SK-N-SH (cell line): ENCODE results near the gene NFYA. TPM values are rescaled to one million over a fixed set of nuclear protein-coding genes. Genes with fewer than 3 reads are reported as not detected.

Experiments used
- CTCF ChIA-PET: fragments of 300-600, 350-600 bp; formaldehyde crosslinking; extraction: SDS; loops from one replicate; lab custom pipeline; 2021; lab: Yijun Ruan, JAX
- POLR2A ChIA-PET: fragments of 350-600 bp; sonication (Branson Sonifier 250); formaldehyde crosslinking; extraction: SDS; loops from one replicate; lab custom pipeline; 2020; ENCODE audit warnings: antibody characterized with exemption, inconsistent platforms; lab: Yijun Ruan, JAX
- DNase-seq: peaks from one replicate; pipeline ENCODE4 v3.0.0; 2012
- H2AFZ ChIP-seq: fragments of 200-600 bp; sonication (generic); 2 replicates; pipeline ENCODE4 v1.8.1; 2016; ENCODE audit warnings: antibody characterized with exemption, mild to moderate bottlenecking, low read depth
- H3F3A ChIP-seq: fragments of 200-600 bp; sonication (generic); replicated peaks from 2 replicates; pipeline ENCODE3; 2016; ENCODE audit warnings: antibody characterized with exemption, mild to moderate bottlenecking; ENCODE audit not compliant: insufficient read depth
- H3K27ac ChIP-seq, 2 experiments: fragments of 200-500 bp in 1 of 2; fragments of 200-600 bp in 1 of 2; sonication (Bioruptor generic) in 1 of 2; sonication (generic), shearing (Covaris generic) in 1 of 2; 2 replicates each; pipeline versions ENCODE4 v1.5.1 to v1.6.1; 2014 to 2016; ENCODE audit warnings: low read depth in 2 of 2, inconsistent platforms in 1 of 2, low read length in 1 of 2, mild to moderate bottlenecking in 1 of 2, mixed read lengths in 1 of 2
- H3K27me3 ChIP-seq: fragments of 200-600 bp; sonication (generic), shearing (Covaris generic); 2 replicates; pipeline ENCODE4 v1.6.1; 2016; ENCODE audit warnings: mixed run types; ENCODE audit not compliant: insufficient read depth
- H3K36me3 ChIP-seq, 2 experiments: fragments of 200-500 bp in 1 of 2; fragments of 200-600 bp in 1 of 2; sonication (Bioruptor generic) in 1 of 2; sonication (generic) in 1 of 2; replicated peaks in 1 of 2; 2 replicates each; pipeline versions ENCODE3 to v1.5.1; 2014 to 2016; ENCODE audit warnings: low read length in 1 of 2, mild to moderate bottlenecking in 1 of 2; ENCODE audit not compliant: insufficient read depth in 2 of 2, control insufficient read depth in 1 of 2
- H3K4me1 ChIP-seq, 2 experiments: fragments of 200-500 bp in 1 of 2; fragments of 200-600 bp in 1 of 2; sonication (Bioruptor generic) in 1 of 2; sonication (generic), shearing (Covaris generic) in 1 of 2; 2 replicates each; pipeline versions ENCODE4 v1.5.1 to v1.6.1; 2014 to 2016; ENCODE audit warnings: low read depth in 1 of 2, low read length in 1 of 2, mixed run types in 1 of 2; ENCODE audit not compliant: insufficient read depth in 2 of 2, control insufficient read depth in 1 of 2
- H3K4me2 ChIP-seq: fragments of 200-600 bp; sonication (generic), shearing (Covaris generic); 2 replicates; pipeline ENCODE4 v1.6.1; 2017; ENCODE audit warnings: mixed run types
- H3K4me3 ChIP-seq, 2 experiments: fragments of 200-500 bp in 1 of 2; fragments of 200-600 bp in 1 of 2; sonication (Bioruptor generic) in 1 of 2; sonication (generic), shearing (Covaris generic) in 1 of 2; 2 replicates each; pipeline versions ENCODE4 v1.5.1 to v1.8.1; 2014 to 2016; ENCODE audit warnings: low read depth in 2 of 2, inconsistent platforms in 1 of 2, low read length in 1 of 2, mild to moderate bottlenecking in 1 of 2, mixed read lengths in 1 of 2, moderate library complexity in 1 of 2
- H3K79me2 ChIP-seq: fragments of 200-600 bp; sonication (generic); 2 replicates; pipeline ENCODE4 v1.8.1; 2017; ENCODE audit warnings: mild to moderate bottlenecking; ENCODE audit not compliant: insufficient read depth
- H3K9ac ChIP-seq: fragments of 200-600 bp; sonication (generic); 2 replicates; pipeline ENCODE4 v1.6.1; 2017; ENCODE audit warnings: mixed run types
- H3K9me2 ChIP-seq: fragments of 200-600 bp; sonication (generic); 2 replicates; pipeline ENCODE4 v1.6.1; 2017; ENCODE audit warnings: mixed run types
- H3K9me3 ChIP-seq: fragments of 200-600 bp; sonication (generic); 2 replicates; pipeline ENCODE4 v1.6.1; 2017; ENCODE audit warnings: mixed run types, mild to moderate bottlenecking, moderate library complexity
- H4K20me1 ChIP-seq: fragments of 200-600 bp; sonication (generic); 2 replicates; pipeline ENCODE4 v1.6.1; 2017; ENCODE audit warnings: mild to moderate bottlenecking, mixed run types; ENCODE audit not compliant: insufficient read depth
- ELF1 ChIP-seq: IDR thresholded peaks from 2 replicates; pipeline ENCODE4 v1.4.0; 2012
- EP300 ChIP-seq, 2 experiments: IDR thresholded peaks; 2 replicates each; pipeline versions ENCODE4 v1.4.0 to v1.6.1; 2012; ENCODE audit warnings: borderline replicate concordance in 1 of 2, low read depth in 1 of 2, low read length in 1 of 2
- FOSL2 ChIP-seq: IDR thresholded peaks from 2 replicates; pipeline ENCODE4 v1.4.0; 2012; ENCODE audit warnings: low read depth, mild to moderate bottlenecking, moderate library complexity, borderline replicate concordance
- FOXJ3 ChIP-seq: sonication (generic); formaldehyde crosslinking; IDR thresholded peaks from 2 replicates; pipeline ENCODE4 v1.5.1; 2020; ENCODE audit warnings: mild to moderate bottlenecking, missing genetic modification reagents
- FOXM1 ChIP-seq: IDR thresholded peaks from 2 replicates; pipeline ENCODE4 v1.4.0; 2012; ENCODE audit warnings: low read depth, mild to moderate bottlenecking
- GABPA ChIP-seq: IDR thresholded peaks from 2 replicates; pipeline ENCODE4 v1.4.0; 2012; ENCODE audit warnings: low read depth, mild to moderate bottlenecking
- GATA2 ChIP-seq: sonication (generic); formaldehyde crosslinking; IDR thresholded peaks from 2 replicates; pipeline ENCODE4 v1.5.0; 2020; ENCODE audit warnings: mild to moderate bottlenecking, missing genetic modification reagents
- NFIC ChIP-seq: IDR thresholded peaks from 2 replicates; pipeline ENCODE4 v1.4.0; 2012; ENCODE audit warnings: borderline replicate concordance
- POLR2AphosphoS5 ChIP-seq: IDR thresholded peaks from 2 replicates; pipeline ENCODE4 v1.6.1; 2012; ENCODE audit warnings: low read depth, low read length
- RAD21 ChIP-seq: IDR thresholded peaks from 2 replicates; pipeline ENCODE4 v1.6.1; 2012; ENCODE audit warnings: mild to moderate bottlenecking, low read length
- RCOR1 ChIP-seq: fragments of 150-350 bp; IDR thresholded peaks from 2 replicates; pipeline ENCODE4 v1.6.1; 2017; ENCODE audit warnings: antibody characterized with exemption, low read length
- RFX5 ChIP-seq: IDR thresholded peaks from 2 replicates; pipeline ENCODE4 v1.6.1; 2012; ENCODE audit warnings: mild to moderate bottlenecking, improper control_type of control experiment, low read length
- RXRA ChIP-seq: IDR thresholded peaks from 2 replicates; pipeline ENCODE4 v1.4.0; 2012; ENCODE audit warnings: low read depth, mild to moderate bottlenecking, borderline replicate concordance
- SIN3A ChIP-seq: IDR thresholded peaks from 2 replicates; pipeline ENCODE4 v1.6.1; 2012; ENCODE audit warnings: low read depth, mild to moderate bottlenecking, low read length, moderate library complexity, borderline replicate concordance
- SMC3 ChIP-seq: IDR thresholded peaks from 2 replicates; pipeline ENCODE4 v1.6.1; 2012; ENCODE audit warnings: low read depth, low read length, improper control_type of control experiment
- TCF12 ChIP-seq: IDR thresholded peaks from 2 replicates; pipeline ENCODE4 v1.4.0; 2012
- YY1 ChIP-seq: IDR thresholded peaks from 2 replicates; pipeline ENCODE4 v1.4.0; 2012; ENCODE audit warnings: low read depth, mild to moderate bottlenecking
- WGBS: methylation state at CpG from one replicate; pipeline ENCODE4 v1.1.6; 2017; ENCODE audit warnings: low lambda C conversion rate; 5-methylcytosine and 5-hydroxymethylcytosine counted together
- polyA plus RNA-seq, 3 experiments: library from polyadenylated mRNA; depleted of rRNA; stranded (reverse); fragments of >200 nt; gene quantifications; 2 replicates each; pipeline ENCODE4 v1.2.3, GENCODE V29; 2012
- TF ChIP-seq, protein P1 (sequence below): fragments of 150-350 bp; IDR thresholded peaks from 2 replicates; pipeline ENCODE4 v1.6.1; 2016; ENCODE audit warnings: mild to moderate bottlenecking, low read depth, low read length
- TF ChIP-seq, protein P2 (sequence below): IDR thresholded peaks from 2 replicates; pipeline ENCODE4; 2012
- TF ChIP-seq, protein P3 (sequence below): IDR thresholded peaks from 2 replicates; pipeline ENCODE4 v1.4.0; 2012; ENCODE audit warnings: low read depth
- TF ChIP-seq, protein P4 (sequence below): IDR thresholded peaks from 2 replicates; pipeline ENCODE4 v1.4.0; 2012; ENCODE audit warnings: low read depth, borderline replicate concordance

Gene NFYA
- polyA plus RNA-seq, 1 of the 3 experiments (the other 2 are of a cell fraction): 6.8 TPM

DNA sequence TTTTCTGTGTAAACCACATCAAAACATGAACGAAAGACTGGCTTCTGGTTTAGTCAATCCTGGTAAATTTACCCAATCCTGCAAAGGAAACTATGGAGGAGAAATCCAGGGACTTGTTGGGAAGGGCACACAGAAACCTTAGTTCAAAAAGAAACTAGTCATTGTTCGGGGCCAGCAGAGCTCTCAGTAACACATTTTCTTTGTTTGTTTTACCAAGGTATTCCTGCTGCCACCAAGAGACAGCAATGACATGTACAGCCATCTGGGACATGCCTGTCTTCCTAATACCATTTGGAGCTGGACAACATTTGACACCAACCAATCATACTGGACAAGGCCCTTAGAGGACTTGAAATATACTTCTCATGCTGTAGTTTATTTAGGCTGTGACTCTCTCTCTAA lies 8.9 kb upstream of the NFYA start:
- 96% methylated on average over 2 of the region's 2 CpGs for WGBS
- TF ChIP-seq, protein P1, sequence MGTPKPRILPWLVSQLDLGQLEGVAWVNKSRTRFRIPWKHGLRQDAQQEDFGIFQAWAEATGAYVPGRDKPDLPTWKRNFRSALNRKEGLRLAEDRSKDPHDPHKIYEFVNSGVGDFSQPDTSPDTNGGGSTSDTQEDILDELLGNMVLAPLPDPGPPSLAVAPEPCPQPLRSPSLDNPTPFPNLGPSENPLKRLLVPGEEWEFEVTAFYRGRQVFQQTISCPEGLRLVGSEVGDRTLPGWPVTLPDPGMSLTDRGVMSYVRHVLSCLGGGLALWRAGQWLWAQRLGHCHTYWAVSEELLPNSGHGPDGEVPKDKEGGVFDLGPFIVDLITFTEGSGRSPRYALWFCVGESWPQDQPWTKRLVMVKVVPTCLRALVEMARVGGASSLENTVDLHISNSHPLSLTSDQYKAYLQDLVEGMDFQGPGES: no peak
- TF ChIP-seq RAD21: no peak
- no peak for TF ChIP-seq FOXJ3
- Histone ChIP-seq H3K9ac (no peak overlapping the region), H3K9me2 (no peaks in the 10 kb centered on the region), H3K4me2 (no peak overlapping the region), H4K20me1 (no peaks in the 10 kb centered on the region), H3K36me3 (peaks cover 39 to 45% of the 10 kb centered on the region in 2 experiments), H3F3A (peaks cover 6% of the 10 kb centered on the region), H3K9me3 (no peaks in the 10 kb centered on the region), H2AFZ (no peak overlapping the region), H3K4me3 (no peak overlapping the region), H3K79me2 (no peaks in the 10 kb centered on the region; the same call in 1 of the 2 replicates), H3K27ac (no peak overlapping the region), H3K27me3 (no peaks in the 10 kb centered on the region), H3K4me1 (no peaks in the 10 kb centered on the region; a peak in 1 of 4 replicates)
- DNase-seq: no peak
- CTCF ChIA-PET: interaction anchor here (1.4 to 1.8 kb wide), 3 partner anchors 8 to 36 kb away, joined by 3 to 7 read pairs (median 4); partner anchors contain the start of gene UNC5CL
- POLR2A ChIA-PET: interaction anchor here (1.8 kb wide), 1 partner anchor 9 kb away, joined by 6 read pairs; the partner anchor contains the start of genes NFYA and OARD1

DNA sequence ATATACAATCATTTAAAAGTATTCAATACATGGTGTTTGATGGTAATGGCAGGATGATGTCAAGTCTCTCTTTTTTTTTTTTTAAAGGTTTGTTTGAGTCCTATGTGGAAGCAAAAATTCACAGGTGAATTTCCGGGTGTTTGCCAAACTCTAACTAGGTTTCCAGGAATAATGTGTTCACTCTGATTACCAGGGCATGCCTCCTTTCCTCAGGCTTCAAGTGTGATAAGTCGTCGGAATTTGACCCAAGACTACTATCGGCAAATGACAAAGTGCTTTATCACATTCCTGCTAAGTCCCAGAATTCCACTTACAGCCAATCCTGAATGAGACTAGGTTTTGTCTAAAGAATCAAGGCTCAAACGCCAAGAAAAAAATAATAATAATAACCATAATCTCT lies 7.9 kb upstream of the NFYA start:
- TF ChIP-seq GATA2 (CRISPR knock-in tag): no peak
- TF ChIP-seq SMC3: no peak
- H3K27ac ChIP-seq: no peak overlapping the region; a peak in 1 of 4 replicates
- no peaks in the 10 kb centered on the region for H4K20me1 ChIP-seq
- DNase-seq: no peak
- H3K4me1 ChIP-seq: no peaks in the 10 kb centered on the region; a peak in 1 of 4 replicates
- H3K9me2 ChIP-seq: no peaks in the 10 kb centered on the region
- peaks cover 45 to 53% of the 10 kb centered on the region in 2 experiments for H3K36me3 ChIP-seq
- no peaks in the 10 kb centered on the region; the same call in none of the 2 replicates for H3K79me2 ChIP-seq
- H2AFZ ChIP-seq: no peak overlapping the region
- ChIA-PET CTCF (interaction anchor here (1.4 kb wide), 2 partner anchors 9 to 37 kb away, joined by 3 to 7 read pairs; no protein-coding TSS in a partner anchor), POLR2A (no interaction called here)
- no peak overlapping the region for H3K9ac ChIP-seq
- H3K4me2 ChIP-seq: no peak overlapping the region
- no peaks in the 10 kb centered on the region for H3K27me3 ChIP-seq
- no peaks in the 10 kb centered on the region for H3K9me3 ChIP-seq
- WGBS: 96% methylated on average over 5 of the region's 5 CpGs
- H3F3A ChIP-seq: peaks cover 6% of the 10 kb centered on the region
- H3K4me3 ChIP-seq: no peak overlapping the region

DNA sequence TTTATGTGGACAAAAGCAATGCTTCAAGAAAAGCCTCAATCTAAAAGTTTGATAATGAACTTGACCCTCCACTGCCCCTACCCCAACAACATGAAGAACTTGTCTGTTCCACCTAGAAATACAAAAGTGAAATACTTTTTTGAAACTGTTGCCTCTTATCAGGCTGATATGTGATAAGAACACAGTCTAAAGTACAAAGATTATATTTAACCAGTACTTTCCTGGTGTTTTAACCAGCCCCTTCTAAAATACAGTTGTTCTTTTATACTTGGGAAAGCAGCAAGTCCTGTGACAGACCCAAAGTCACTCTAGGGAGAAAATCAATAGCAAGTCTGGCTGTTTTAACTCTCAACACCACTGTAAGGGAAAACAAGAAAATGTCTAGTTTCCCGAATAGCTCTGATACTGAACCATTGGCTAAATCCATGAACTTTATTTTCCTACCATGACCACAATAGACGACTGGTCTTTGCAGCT lies 7.2 kb upstream of the NFYA start:
- Histone ChIP-seq H3K27ac (no peak overlapping the region), H3K9ac (no peak overlapping the region), H3F3A (peaks cover 6% of the 10 kb centered on the region), H3K9me3 (no peaks in the 10 kb centered on the region), H3K4me2 (no peak overlapping the region), H3K36me3 (peaks cover 51 to 61% of the 10 kb centered on the region in 2 experiments), H3K79me2 (peaks cover 6% of the 10 kb centered on the region), H3K4me1 (peaks cover 0 to under 1% of the 10 kb centered on the region in 2 experiments; a peak in 2 of 4 replicates), H2AFZ (no peak overlapping the region), H4K20me1 (no peaks in the 10 kb centered on the region), H3K27me3 (no peaks in the 10 kb centered on the region), H3K4me3 (no peak overlapping the region), H3K9me2 (no peaks in the 10 kb centered on the region)
- CTCF ChIA-PET: interaction anchor here (0.6 to 1.2 kb wide), 8 partner anchors 9 to 1111 kb away, joined by 3 to 5 read pairs (median 4); no protein-coding TSS in a partner anchor
- POLR2A ChIA-PET: no interaction called here
- 92% methylated on average over 2 of the region's 2 CpGs for WGBS
- DNase-seq: no peak
- TF ChIP-seq RCOR1: no peak
- no peak for TF ChIP-seq FOXM1
- TF ChIP-seq, protein P2, sequence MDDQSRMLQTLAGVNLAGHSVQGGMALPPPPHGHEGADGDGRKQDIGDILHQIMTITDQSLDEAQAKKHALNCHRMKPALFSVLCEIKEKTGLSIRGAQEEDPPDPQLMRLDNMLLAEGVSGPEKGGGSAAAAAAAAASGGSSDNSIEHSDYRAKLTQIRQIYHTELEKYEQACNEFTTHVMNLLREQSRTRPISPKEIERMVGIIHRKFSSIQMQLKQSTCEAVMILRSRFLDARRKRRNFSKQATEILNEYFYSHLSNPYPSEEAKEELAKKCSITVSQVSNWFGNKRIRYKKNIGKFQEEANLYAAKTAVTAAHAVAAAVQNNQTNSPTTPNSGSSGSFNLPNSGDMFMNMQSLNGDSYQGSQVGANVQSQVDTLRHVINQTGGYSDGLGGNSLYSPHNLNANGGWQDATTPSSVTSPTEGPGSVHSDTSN: no peak
- no peak for TF ChIP-seq POLR2AphosphoS5
- TF ChIP-seq YY1: no peak
- no peak for TF ChIP-seq SIN3A
- no peak for TF ChIP-seq NFIC
- TF ChIP-seq RAD21: no peak
- TF ChIP-seq GATA2 (CRISPR knock-in tag): no peak
- TF ChIP-seq, protein P3, sequence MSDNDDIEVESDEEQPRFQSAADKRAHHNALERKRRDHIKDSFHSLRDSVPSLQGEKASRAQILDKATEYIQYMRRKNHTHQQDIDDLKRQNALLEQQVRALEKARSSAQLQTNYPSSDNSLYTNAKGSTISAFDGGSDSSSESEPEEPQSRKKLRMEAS: no peak
- no peak for TF ChIP-seq TCF12
- no peak for TF ChIP-seq EP300 (IDR thresholded peaks at IDR 0.05; ENCODE audit: borderline replicate concordance in 1 of 2, low read depth in 1 of 2, low read length in 1 of 2)
- TF ChIP-seq FOSL2: no peak
- TF ChIP-seq RFX5: no peak
- TF ChIP-seq GABPA: no peak
- TF ChIP-seq ELF1: no peak
- TF ChIP-seq RXRA: no peak
- TF ChIP-seq, protein P4, sequence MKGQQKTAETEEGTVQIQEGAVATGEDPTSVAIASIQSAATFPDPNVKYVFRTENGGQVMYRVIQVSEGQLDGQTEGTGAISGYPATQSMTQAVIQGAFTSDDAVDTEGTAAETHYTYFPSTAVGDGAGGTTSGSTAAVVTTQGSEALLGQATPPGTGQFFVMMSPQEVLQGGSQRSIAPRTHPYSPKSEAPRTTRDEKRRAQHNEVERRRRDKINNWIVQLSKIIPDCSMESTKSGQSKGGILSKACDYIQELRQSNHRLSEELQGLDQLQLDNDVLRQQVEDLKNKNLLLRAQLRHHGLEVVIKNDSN: no peak
